IMR-90 (cell line): Measurements from ENCODE around the gene NKTR. TPM values are rescaled to one million over a fixed set of nuclear protein-coding genes. Genes with fewer than 3 reads are reported as not detected.

Experiments
- ATAC-seq: fragments of 200-7000 bp; cut with Tn5 transposase; 2 replicates; pipeline ENCODE4 v1.9.1; 2020; ENCODE audit warnings: low read depth, mild to moderate bottlenecking, moderate library complexity
- BruUV-seq: library from RNA; stranded (reverse); fragments of 400-500 nt; replicated peaks from 2 replicates; lab custom pipeline; 2021; lab: Mats Ljungman, UMichigan
- CTCF ChIA-PET: fragments of 300-600 bp; formaldehyde crosslinking; extraction: SDS; loops from one replicate; lab custom pipeline; 2021; ENCODE audit warnings: antibody characterized with exemption; lab: Yijun Ruan, JAX
- POLR2A ChIA-PET: fragments of 300-600 bp; sonication (Branson Sonifier 250); formaldehyde crosslinking; loops from one replicate; lab custom pipeline; 2022; ENCODE audit warnings: antibody characterized with exemption; ENCODE audit not compliant: unreplicated experiment; lab: Charles Lee
- DNase-seq: peaks from one replicate; pipeline ENCODE4 v3.0.0; 2013
- H2AFZ ChIP-seq: replicated peaks from 2 replicates; pipeline ENCODE3; 2013; ENCODE audit warnings: low read length, mild to moderate bottlenecking; ENCODE audit not compliant: poor library complexity
- H2AK5ac ChIP-seq: 2 replicates; pipeline ENCODE4 v1.6.1; 2013; ENCODE audit warnings: low read depth, low read length, inconsistent platforms
- H2AK9ac ChIP-seq: replicated peaks from 2 replicates; pipeline ENCODE3; 2013; ENCODE audit warnings: mild to moderate bottlenecking, low read depth, low read length, moderate library complexity; ENCODE audit not compliant: poor library complexity
- H2BK120ac ChIP-seq: 2 replicates; pipeline ENCODE4 v1.6.1; 2013; ENCODE audit warnings: low read depth, low read length, inconsistent platforms
- H2BK15ac ChIP-seq: 3 replicates; pipeline ENCODE4 v1.6.1; 2013; ENCODE audit warnings: low read depth, low read length, inconsistent platforms
- H2BK20ac ChIP-seq: 2 replicates; pipeline ENCODE4 v1.6.1; 2013; ENCODE audit warnings: low read depth, mild to moderate bottlenecking, inconsistent platforms, low read length, moderate library complexity
- H2BK5ac ChIP-seq: 2 replicates; pipeline ENCODE4 v1.6.1; 2013; ENCODE audit warnings: mild to moderate bottlenecking, low read depth, low read length, inconsistent platforms; ENCODE audit not compliant: poor library complexity, severe bottlenecking
- H3K14ac ChIP-seq: replicated peaks from 2 replicates; pipeline ENCODE4 v1.6.1; 2013; ENCODE audit warnings: low read depth, low read length, inconsistent platforms
- H3K18ac ChIP-seq: 2 replicates; pipeline ENCODE4 v1.6.1; 2013; ENCODE audit warnings: low read depth, low read length, control low read depth
- H3K23ac ChIP-seq: 2 replicates; pipeline ENCODE4 v1.6.1; 2013; ENCODE audit warnings: low read depth, low read length, inconsistent platforms
- H3K27ac ChIP-seq: 2 replicates; pipeline ENCODE4 v1.5.1; 2013; ENCODE audit warnings: mild to moderate bottlenecking, control low read depth, low read length; ENCODE audit not compliant: insufficient read depth
- H3K27me3 ChIP-seq: 2 replicates; pipeline ENCODE4 v1.6.1; 2013; ENCODE audit warnings: low read length; ENCODE audit not compliant: control insufficient read depth, insufficient read depth
- H3K36me3 ChIP-seq: 2 replicates; pipeline ENCODE4 v1.6.1; 2013; ENCODE audit warnings: low read length, mixed read lengths; ENCODE audit not compliant: control insufficient read depth, insufficient read depth
- H3K4ac ChIP-seq: 2 replicates; pipeline ENCODE4 v1.6.1; 2013; ENCODE audit warnings: low read depth, low read length, inconsistent platforms
- H3K4me1 ChIP-seq: 2 replicates; pipeline ENCODE4 v1.6.1; 2013; ENCODE audit warnings: low read length, mixed read lengths; ENCODE audit not compliant: control insufficient read depth, insufficient read depth
- H3K4me2 ChIP-seq: 2 replicates; pipeline ENCODE4 v1.6.1; 2013; ENCODE audit warnings: low read depth, mild to moderate bottlenecking, control low read depth, low read length, moderate library complexity
- H3K4me3 ChIP-seq: 2 replicates; pipeline ENCODE4 v1.5.1; 2013; ENCODE audit warnings: low read depth, mild to moderate bottlenecking, control low read depth, low read length, moderate library complexity; ENCODE audit not compliant: insufficient read depth
- H3K56ac ChIP-seq: 2 replicates; pipeline ENCODE4 v1.6.1; 2013; ENCODE audit warnings: low read length, inconsistent platforms; ENCODE audit not compliant: insufficient read depth; ENCODE audit errors: extremely low read depth
- H3K79me1 ChIP-seq, 2 experiments: 2 replicates each; pipeline ENCODE4 v1.6.1; 2013; ENCODE audit warnings: low read length in 2 of 2, inconsistent platforms in 1 of 2, low read depth in 1 of 2
- H3K9ac ChIP-seq: 2 replicates; pipeline ENCODE4 v1.6.1; 2013; ENCODE audit warnings: low read depth, low read length, control low read depth
- H3K9me1 ChIP-seq: 2 replicates; pipeline ENCODE4 v1.6.1; 2013; ENCODE audit warnings: low read length, inconsistent platforms; ENCODE audit not compliant: insufficient read depth
- H3K9me3 ChIP-seq: 2 replicates; pipeline ENCODE4 v1.6.1; 2013; ENCODE audit warnings: low read length; ENCODE audit not compliant: control insufficient read depth, insufficient read depth
- H4K20me1 ChIP-seq: 2 replicates; pipeline ENCODE4 v1.6.1; 2013; ENCODE audit warnings: low read length, inconsistent platforms; ENCODE audit not compliant: insufficient read depth
- H4K5ac ChIP-seq: 2 replicates; pipeline ENCODE4 v1.6.1; 2013; ENCODE audit warnings: mild to moderate bottlenecking, low read depth, low read length, control low read depth
- H4K8ac ChIP-seq, 2 experiments: 2 replicates each; pipeline ENCODE4 v1.6.1; 2013; ENCODE audit warnings: low read depth in 2 of 2, low read length in 2 of 2, control low read depth in 1 of 2, inconsistent platforms in 1 of 2
- H4K91ac ChIP-seq: 2 replicates; pipeline ENCODE4 v1.6.1; 2013; ENCODE audit warnings: low read depth, low read length, inconsistent platforms; ENCODE audit not compliant: insufficient read depth
- SMC3 ChIP-seq: fragments of 150-350 bp; IDR thresholded peaks from 2 replicates; pipeline ENCODE4 v1.6.1; 2016; ENCODE audit warnings: low read depth, mild to moderate bottlenecking, antibody characterized with exemption, low read length, moderate library complexity
- WGBS, 2 experiments: methylation state at CpG; one replicate each; pipeline versions ENCODE4 v1.1.5 to v1.1.7; 2013; ENCODE audit warnings: missing lambda C conversion rate in 2 of 2; ENCODE audit not compliant: insufficient read length in 1 of 2; ENCODE audit errors: extremely low coverage in 2 of 2; 5-methylcytosine and 5-hydroxymethylcytosine counted together
- dilution Hi-C: fragments of 300-500 bp; cut with HindIII; formaldehyde crosslinking; loops from one replicate; pipeline ENCODE4 v1.14.3; 2018; ENCODE audit warnings: low sequenced_read_pairs; ENCODE audit not compliant: unreplicated experiment
- in situ Hi-C: fragments of 300-500 bp; cut with MboI; formaldehyde crosslinking; loops from 3 replicates; pipeline ENCODE4 v1.14.3; 2019; ENCODE audit warnings: low sequenced_read_pairs, inconsistent platforms, mixed read lengths
- intact Hi-C: fragments of 100-400 bp; cut with micrococcal nuclease; formaldehyde crosslinking; loops from 2 replicates; pipeline ENCODE4 v1.10.0; 2022
- polyA plus RNA-seq, 3 experiments: library from polyadenylated mRNA; depleted of rRNA; stranded (reverse); fragments of >200 nt; gene quantifications; 2 replicates each; pipeline ENCODE4 v1.2.3, GENCODE V29; 2012; ENCODE audit warnings: low replicate concordance in 1 of 3
- total RNA-seq: library from RNA; depleted of rRNA; stranded (reverse); fragments of >200 nt; gene quantifications from 2 replicates; pipeline ENCODE4 v1.2.3, GENCODE V29; 2012

Gene NKTR
- total and polyA plus RNA-seq, 2 of the 4 experiments (the other 2 are of a cell fraction), result 24.0 to 30.7 TPM

GRCh38 chr3:42682301-42683070 is 82.0 kb downstream of the NKTR start:
- DNase-seq (no peak), ATAC-seq (no peak)
- no TSS peak for BruUV-seq
- WGBS, 2 experiments, result 72% methylated on average over 8 of the region's 12 CpGs; no CpG with 5 or more reads in 1 of the 2 experiments
- Histone ChIP-seq H2BK5ac (no peak overlapping the region), H3K14ac (no peak overlapping the region), H3K4me2 (no peak overlapping the region), H3K23ac (no peak overlapping the region), H2AK9ac (no peak overlapping the region), H3K4me1 (peaks cover 7% of the 10 kb centered on the region), H2AK5ac (no peak overlapping the region), H3K9me1 (peaks cover 6% of the 10 kb centered on the region), H3K4me3 (no peak overlapping the region), H3K9me3 (peaks cover 7% of the 10 kb centered on the region), H2AFZ (no peak overlapping the region), H3K18ac (no peak overlapping the region), H4K8ac (no peak overlapping the region), H2BK20ac (peak overlapping the region; percentile 8; the same call in 1 of the 2 replicates), H3K4ac (no peak overlapping the region), H3K56ac (no peak overlapping the region), H3K27me3 (peaks cover 16% of the 10 kb centered on the region), H2BK120ac (no peak overlapping the region), H4K91ac (no peak overlapping the region), H3K9ac (no peak overlapping the region), H4K20me1 (no peaks in the 10 kb centered on the region; the same call in 1 of the 2 replicates), H3K36me3 (no peaks in the 10 kb centered on the region), H3K79me1 (no peaks in the 10 kb centered on the region), H4K5ac (no peak overlapping the region), H2BK15ac (0 out of 3 replicates have a peak overlapping the region, but pooled peaks have one; percentile 54), H3K27ac (no peak overlapping the region)
- CTCF ChIA-PET, result interaction anchor here (0.6 kb wide), 1 partner anchor 44 kb away, joined by 4 read pairs; no protein-coding TSS in a partner anchor
- no peak for TF ChIP-seq SMC3
- POLR2A ChIA-PET, result no interaction called here
- dilution Hi-C loops, result no loop called here
- in situ Hi-C loops, result no loop called here
- intact Hi-C loops, result no loop called here
